ENCODE results near the gene P3H3.

The P3H3 gene

GRCh38 chr12:6825398-6826124, 2.6 kb upstream of the P3H3 start:
- Mint-ChIP-seq H3K4me3 (no peak overlapping the region), H3K9me3 (no peaks in the 10 kb centered on the region), H3K27ac (ENCODE audit: low read depth) (peak overlapping the region; percentile 15), H3K27me3 (peaks cover 88% of the 10 kb centered on the region), H3K36me3 (ENCODE audit: insufficient read depth) (peaks cover 16% of the 10 kb centered on the region), H3K4me1 (peaks cover 33% of the 10 kb centered on the region)
- peak; percentile 50 for ATAC-seq (replicated peaks; ENCODE audit: extremely low read depth, poor library complexity, severe bottlenecking)
- peak; percentile 60 to 79 for DNase-seq (ENCODE audit: low spot score in 2 of 2)

GRCh38 chr12:6826125-6826733, 2.0 kb upstream of the P3H3 start:
- no peak for ATAC-seq (replicated peaks; ENCODE audit: extremely low read depth, poor library complexity, severe bottlenecking)
- no peaks in the 10 kb centered on the region for H3K9me3 Mint-ChIP-seq
- peaks cover 95% of the 10 kb centered on the region for H3K27me3 Mint-ChIP-seq
- H3K36me3 Mint-ChIP-seq (ENCODE audit: insufficient read depth), result peaks cover 16% of the 10 kb centered on the region
- DNase-seq (ENCODE audit: low spot score in 2 of 2), result no peak
- no peak overlapping the region for H3K27ac Mint-ChIP-seq (ENCODE audit: low read depth)
- H3K4me1 Mint-ChIP-seq, result peaks cover 33% of the 10 kb centered on the region
- no peak overlapping the region for H3K4me3 Mint-ChIP-seq

GRCh38 chr12:6826734-6827436, 1.3 kb upstream of the P3H3 start:
- no peaks in the 10 kb centered on the region for H3K9me3 Mint-ChIP-seq
- peak overlapping the region; percentile 10 for H3K27ac Mint-ChIP-seq (ENCODE audit: low read depth)
- peaks cover 33% of the 10 kb centered on the region for H3K4me1 Mint-ChIP-seq
- peaks cover 17% of the 10 kb centered on the region for H3K36me3 Mint-ChIP-seq (ENCODE audit: insufficient read depth)
- H3K27me3 Mint-ChIP-seq, result peaks cover 98% of the 10 kb centered on the region
- no peak for ATAC-seq (replicated peaks; ENCODE audit: extremely low read depth, poor library complexity, severe bottlenecking)
- peak overlapping the region; percentile 70 for H3K4me3 Mint-ChIP-seq
- DNase-seq (ENCODE audit: low spot score in 2 of 2), result no peak

GRCh38 chr12:6827437-6827911, 733 bp upstream of the P3H3 start:
- ATAC-seq (replicated peaks; ENCODE audit: extremely low read depth, poor library complexity, severe bottlenecking) (no peak), DNase-seq (ENCODE audit: low spot score in 2 of 2) (no peak)
- Mint-ChIP-seq H3K4me1 (peaks cover 33% of the 10 kb centered on the region), H3K4me3 (peak overlapping the region; percentile 85), H3K27ac (ENCODE audit: low read depth) (peak overlapping the region; percentile 10), H3K27me3 (peaks cover 95% of the 10 kb centered on the region), H3K9me3 (no peaks in the 10 kb centered on the region), H3K36me3 (ENCODE audit: insufficient read depth) (peaks cover 17% of the 10 kb centered on the region)

GRCh38 chr12:6828781-6829535, 751 bp downstream of the P3H3 start:
- DNase-seq (ENCODE audit: low spot score in 2 of 2), result no peak
- peak; percentile 55 for ATAC-seq (replicated peaks; ENCODE audit: extremely low read depth, poor library complexity, severe bottlenecking)
- peak overlapping the region; percentile 85 for H3K4me3 Mint-ChIP-seq
- peaks cover 18% of the 10 kb centered on the region for H3K36me3 Mint-ChIP-seq (ENCODE audit: insufficient read depth)
- H3K27me3 Mint-ChIP-seq, result peaks cover 80% of the 10 kb centered on the region
- no peaks in the 10 kb centered on the region for H3K9me3 Mint-ChIP-seq
- peaks cover 33% of the 10 kb centered on the region for H3K4me1 Mint-ChIP-seq
- H3K27ac Mint-ChIP-seq (ENCODE audit: low read depth), result peak overlapping the region; percentile 85

GRCh38 chr12:6829536-6830220, 1.5 kb downstream of the P3H3 start:
- peaks cover 73% of the 10 kb centered on the region for H3K27me3 Mint-ChIP-seq
- H3K36me3 Mint-ChIP-seq (ENCODE audit: insufficient read depth), result peaks cover 20% of the 10 kb centered on the region
- peak overlapping the region; percentile 85 for H3K4me3 Mint-ChIP-seq
- DNase-seq (ENCODE audit: low spot score in 2 of 2) (no peak), ATAC-seq (replicated peaks; ENCODE audit: extremely low read depth, poor library complexity, severe bottlenecking) (no peak)
- no peaks in the 10 kb centered on the region for H3K9me3 Mint-ChIP-seq
- peak overlapping the region; percentile 85 for H3K27ac Mint-ChIP-seq (ENCODE audit: low read depth)
- peaks cover 33% of the 10 kb centered on the region for H3K4me1 Mint-ChIP-seq

- Mint-ChIP-seq H3K27me3 (peaks cover 66% of the 10 kb centered on the region), H3K36me3 (ENCODE audit: insufficient read depth) (peaks cover 19% of the 10 kb centered on the region), H3K4me3 (peak overlapping the region; percentile 38), H3K27ac (ENCODE audit: low read depth) (no peak overlapping the region), H3K9me3 (no peaks in the 10 kb centered on the region), H3K4me1 (peaks cover 27% of the 10 kb centered on the region)
- no peak for ATAC-seq (replicated peaks; ENCODE audit: extremely low read depth, poor library complexity, severe bottlenecking)
- DNase-seq (ENCODE audit: low spot score in 2 of 2), result no peak
Observed at GRCh38 chr12:6830286-6830890, 2.2 kb downstream of the P3H3 start.

- no peaks in the 10 kb centered on the region for H3K9me3 Mint-ChIP-seq
- peaks cover 15% of the 10 kb centered on the region for H3K36me3 Mint-ChIP-seq (ENCODE audit: insufficient read depth)
- H3K4me3 Mint-ChIP-seq, result no peak overlapping the region
- peaks cover 23% of the 10 kb centered on the region for H3K4me1 Mint-ChIP-seq
- peaks cover 60% of the 10 kb centered on the region for H3K27me3 Mint-ChIP-seq
- H3K27ac Mint-ChIP-seq (ENCODE audit: low read depth), result no peak overlapping the region
- ATAC-seq (replicated peaks; ENCODE audit: extremely low read depth, poor library complexity, severe bottlenecking) (no peak), DNase-seq (ENCODE audit: low spot score in 2 of 2) (no peak)
Observed at GRCh38 chr12:6830999-6831398, 2.8 kb downstream of the P3H3 start.

- no peak overlapping the region for H3K4me3 Mint-ChIP-seq
- no peak for DNase-seq (ENCODE audit: low spot score in 2 of 2)
- peaks cover 55% of the 10 kb centered on the region for H3K27me3 Mint-ChIP-seq
- peaks cover 14% of the 10 kb centered on the region for H3K36me3 Mint-ChIP-seq (ENCODE audit: insufficient read depth)
- no peak for ATAC-seq (replicated peaks; ENCODE audit: extremely low read depth, poor library complexity, severe bottlenecking)
- H3K4me1 Mint-ChIP-seq, result peaks cover 23% of the 10 kb centered on the region
- H3K27ac Mint-ChIP-seq (ENCODE audit: low read depth), result no peak overlapping the region
- H3K9me3 Mint-ChIP-seq, result no peaks in the 10 kb centered on the region
Observed at GRCh38 chr12:6831450-6831995, 3.3 kb downstream of the P3H3 start.

- no peak overlapping the region for H3K4me3 Mint-ChIP-seq
- peaks cover 21% of the 10 kb centered on the region for H3K4me1 Mint-ChIP-seq
- DNase-seq (ENCODE audit: low spot score in 2 of 2), result no peak
- no peaks in the 10 kb centered on the region for H3K9me3 Mint-ChIP-seq
- peaks cover 14% of the 10 kb centered on the region for H3K36me3 Mint-ChIP-seq (ENCODE audit: insufficient read depth)
- ATAC-seq (replicated peaks; ENCODE audit: extremely low read depth, poor library complexity, severe bottlenecking), result no peak
- H3K27me3 Mint-ChIP-seq, result peaks cover 49% of the 10 kb centered on the region
- H3K27ac Mint-ChIP-seq (ENCODE audit: low read depth), result no peak overlapping the region
Observed at GRCh38 chr12:6832125-6832524, 3.9 kb downstream of the P3H3 start.

GRCh38 chr12:6833189-6833890, 5.1 kb downstream of the P3H3 start:
- H3K27me3 Mint-ChIP-seq, result peaks cover 36% of the 10 kb centered on the region
- H3K27ac Mint-ChIP-seq (ENCODE audit: low read depth), result no peak overlapping the region
- no peak overlapping the region for H3K4me3 Mint-ChIP-seq
- no peak for ATAC-seq (replicated peaks; ENCODE audit: extremely low read depth, poor library complexity, severe bottlenecking)
- peaks cover 10% of the 10 kb centered on the region for H3K36me3 Mint-ChIP-seq (ENCODE audit: insufficient read depth)
- no peak for DNase-seq (ENCODE audit: low spot score in 2 of 2)
- peaks cover 9% of the 10 kb centered on the region for H3K4me1 Mint-ChIP-seq
- H3K9me3 Mint-ChIP-seq, result no peaks in the 10 kb centered on the region
